ENCODE results near the gene BNIPL.

BNIPL gene

GRCh38 chr1:150997126-150997872 is 39.1 kb upstream of the BNIPL start:
- H4K20me1 ChIP-seq (ENCODE audit: insufficient read depth, low read length): no peaks in the 10 kb centered on the region
- H3K9ac ChIP-seq (ENCODE audit: low read length): no peak overlapping the region
- peaks cover 5% of the 10 kb centered on the region for H3K4me1 ChIP-seq (ENCODE audit: low read length)
- no peaks in the 10 kb centered on the region for H3K9me3 ChIP-seq (replicated peaks; ENCODE audit: insufficient read depth, low read length)
- H3K27ac ChIP-seq (ENCODE audit: low read length): no peak overlapping the region
- no peak overlapping the region for H2AFZ ChIP-seq (ENCODE audit: low read length)
- no peak overlapping the region for H3K4me2 ChIP-seq (ENCODE audit: low read depth, low read length)
- DNase-seq: no peak
- H3F3A ChIP-seq (ENCODE audit: insufficient read depth, low read length): no peaks in the 10 kb centered on the region
- no peaks in the 10 kb centered on the region for H3K79me2 ChIP-seq (ENCODE audit: low read length)
- H3K36me3 ChIP-seq (replicated peaks; ENCODE audit: insufficient read depth, low read length): no peaks in the 10 kb centered on the region
- TF ChIP-seq EZH2phosphoT487 (IDR thresholded peaks at IDR 0.05; ENCODE audit: low read length) (no peak), EZH2 (optimal IDR thresholded peaks at IDR 0.05; ENCODE audit: low read depth, low read length) (no peak), CTCF (IDR thresholded peaks at IDR 0.05; ENCODE audit: low read length) (no peak)
- H3K4me3 ChIP-seq (ENCODE audit: low read length): no peak overlapping the region
- H3K27me3 ChIP-seq (replicated peaks; ENCODE audit: insufficient read depth, low read length): no peaks in the 10 kb centered on the region
- H3K9me2 ChIP-seq (replicated peaks; ENCODE audit: insufficient read depth, low read length): no peaks in the 10 kb centered on the region

DNA sequence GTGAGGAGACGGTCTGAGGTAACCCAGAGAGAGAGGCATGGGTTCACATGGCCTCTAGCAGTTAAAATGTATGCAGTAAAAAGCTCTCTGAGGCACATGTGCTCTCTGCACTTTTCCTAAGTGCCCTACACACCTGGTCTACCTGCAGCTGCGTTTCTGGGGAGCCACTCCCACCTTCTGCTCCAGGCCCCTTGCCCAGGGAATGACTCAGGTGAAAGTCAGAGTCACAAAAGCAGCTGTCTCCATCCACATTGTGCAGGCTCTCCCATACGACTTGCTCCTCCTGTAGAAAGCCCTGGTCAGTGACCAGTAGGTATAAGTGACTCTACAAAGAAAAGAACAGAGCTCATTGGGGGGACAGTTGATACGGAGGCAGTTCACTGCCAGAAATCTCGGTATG is 38.4 kb upstream of the BNIPL start:
- no peak overlapping the region for H2AFZ ChIP-seq (ENCODE audit: low read length)
- no peak for DNase-seq
- H3F3A ChIP-seq (ENCODE audit: insufficient read depth, low read length): no peaks in the 10 kb centered on the region
- no peak overlapping the region for H3K4me2 ChIP-seq (ENCODE audit: low read depth, low read length)
- no peak overlapping the region for H3K9ac ChIP-seq (ENCODE audit: low read length)
- no peaks in the 10 kb centered on the region for H3K9me3 ChIP-seq (replicated peaks; ENCODE audit: insufficient read depth, low read length)
- H3K27ac ChIP-seq (ENCODE audit: low read length): no peak overlapping the region
- H3K4me1 ChIP-seq (ENCODE audit: low read length): peaks cover 5% of the 10 kb centered on the region
- no peak for TF ChIP-seq CTCF (IDR thresholded peaks at IDR 0.05; ENCODE audit: low read length)
- TF ChIP-seq EZH2phosphoT487 (IDR thresholded peaks at IDR 0.05; ENCODE audit: low read length): no peak
- no peak for TF ChIP-seq EZH2 (optimal IDR thresholded peaks at IDR 0.05; ENCODE audit: low read depth, low read length)
- H3K4me3 ChIP-seq (ENCODE audit: low read length): no peak overlapping the region
- no peaks in the 10 kb centered on the region for H3K79me2 ChIP-seq (ENCODE audit: low read length)
- no peaks in the 10 kb centered on the region for H3K36me3 ChIP-seq (replicated peaks; ENCODE audit: insufficient read depth, low read length)
- no peaks in the 10 kb centered on the region for H3K27me3 ChIP-seq (replicated peaks; ENCODE audit: insufficient read depth, low read length)
- no peaks in the 10 kb centered on the region for H4K20me1 ChIP-seq (ENCODE audit: insufficient read depth, low read length)
- H3K9me2 ChIP-seq (replicated peaks; ENCODE audit: insufficient read depth, low read length): no peaks in the 10 kb centered on the region

DNA sequence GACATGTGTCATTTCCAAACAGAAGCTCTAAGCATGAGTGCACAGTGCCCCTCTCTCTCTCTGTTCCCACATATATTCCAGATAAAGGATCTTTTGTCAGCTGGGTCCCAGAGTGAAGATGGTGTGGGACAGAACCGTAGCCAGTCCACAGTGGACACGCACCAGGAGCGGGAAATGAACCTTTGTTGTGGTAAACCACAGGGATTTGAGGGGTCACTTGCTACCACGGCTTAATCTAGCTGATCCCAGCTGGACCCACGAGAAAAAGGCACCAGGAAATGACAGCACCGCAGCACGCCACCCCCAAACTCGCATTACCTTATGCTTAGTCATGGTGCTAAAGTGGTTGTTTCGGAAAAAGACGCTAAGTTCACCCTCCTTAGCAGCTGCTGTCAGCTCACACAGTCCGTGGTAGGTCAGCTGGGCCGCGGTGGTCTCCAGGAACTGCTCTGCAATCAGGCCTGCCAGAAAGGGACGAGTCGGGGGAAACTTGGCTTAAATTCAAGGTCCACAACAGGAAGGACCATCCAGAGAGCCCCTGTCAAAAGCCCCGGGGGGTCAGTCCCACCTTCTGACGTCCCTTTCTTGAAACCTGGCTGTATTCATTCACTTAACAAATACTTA is 37.2 kb upstream of the BNIPL start:
- Histone ChIP-seq H3K4me2 (ENCODE audit: low read depth, low read length) (no peak overlapping the region), H3K9me3 (replicated peaks; ENCODE audit: insufficient read depth, low read length) (no peaks in the 10 kb centered on the region), H3K27me3 (replicated peaks; ENCODE audit: insufficient read depth, low read length) (no peaks in the 10 kb centered on the region), H3K4me3 (ENCODE audit: low read length) (no peak overlapping the region), H3K27ac (ENCODE audit: low read length) (no peak overlapping the region), H3K36me3 (replicated peaks; ENCODE audit: insufficient read depth, low read length) (no peaks in the 10 kb centered on the region), H4K20me1 (ENCODE audit: insufficient read depth, low read length) (no peaks in the 10 kb centered on the region), H3K9me2 (replicated peaks; ENCODE audit: insufficient read depth, low read length) (no peaks in the 10 kb centered on the region), H3K79me2 (ENCODE audit: low read length) (no peaks in the 10 kb centered on the region), H3K9ac (ENCODE audit: low read length) (no peak overlapping the region), H3F3A (ENCODE audit: insufficient read depth, low read length) (no peaks in the 10 kb centered on the region), H3K4me1 (ENCODE audit: low read length) (peaks cover 8% of the 10 kb centered on the region), H2AFZ (ENCODE audit: low read length) (no peak overlapping the region)
- DNase-seq: no peak
- TF ChIP-seq CTCF (IDR thresholded peaks at IDR 0.05; ENCODE audit: low read length) (no peak), EZH2phosphoT487 (IDR thresholded peaks at IDR 0.05; ENCODE audit: low read length) (no peak), EZH2 (optimal IDR thresholded peaks at IDR 0.05; ENCODE audit: low read depth, low read length) (no peak)
